Adrenal gland (tissue), 12 donors: ENCODE data around the gene ADAMTS16. TPM values are rescaled to one million over a fixed set of nuclear protein-coding genes. Genes with fewer than 3 reads are reported as not detected.

Experiments used
- DNase-seq, 7 donors: peaks; one replicate each; pipeline ENCODE4 v3.0.0-alpha.2; 2019 to 2020
- H3K27ac ChIP-seq, 5 donors: fragments of 200-600 bp; sonication (generic) in 4 of 5; 1 replicate in 3 of 5; 2 replicates in 2 of 5; pipeline versions ENCODE4 v1.5.1 to v1.8.0; 2016 to 2020; ENCODE audit warnings: mild to moderate bottlenecking in 1 of 5
- H3K27me3 ChIP-seq: fragments of 200-600 bp; 2 replicates; pipeline ENCODE4 v1.8.0; 2021
- H3K36me3 ChIP-seq, 2 donors: fragments of 200-600 bp; replicated peaks in 1 of 2; 1 replicate in 1 of 2; 2 replicates in 1 of 2; pipeline versions ENCODE4 v1.5.1 to v1.8.0; 2018 to 2022
- H3K4me1 ChIP-seq, 2 donors: fragments of 200-600 bp; replicated peaks in 1 of 2; 1 replicate in 1 of 2; 2 replicates in 1 of 2; pipeline versions ENCODE4 v1.5.1 to v1.8.0; 2018 to 2021
- H3K4me3 ChIP-seq, 4 donors: fragments of 200-600 bp; sonication (generic) in 3 of 4; one replicate each; pipeline ENCODE4 v1.5.1; 2016 to 2018
- H3K9me3 ChIP-seq, 3 donors: fragments of 200-600 bp; sonication (generic) in 1 of 3; replicated peaks in 1 of 3; 1 replicate in 2 of 3; 2 replicates in 1 of 3; pipeline versions ENCODE4 v1.5.1 to v1.8.0; 2016 to 2021
- CTCF ChIP-seq, 6 experiments: fragments of 450-650 bp in 4 of 6; fragments of 200-600 bp in 2 of 6; sonication (generic) in 1 of 6; IDR thresholded peaks; 1 replicate in 5 of 6; 2 replicates in 1 of 6; pipeline versions ENCODE4 v1.5.1 to v1.8.0; 2016 to 2021; ENCODE audit warnings: antibody characterized with exemption in 6 of 6, mild to moderate bottlenecking in 2 of 6, moderate library complexity in 1 of 6
- POLR2A ChIP-seq, 2 donors: fragments of 450-650 bp; IDR thresholded peaks; one replicate each; pipeline ENCODE4 v1.6.1; 2017; ENCODE audit warnings: antibody characterized with exemption in 2 of 2, mild to moderate bottlenecking in 2 of 2, moderate library complexity in 1 of 2
- WGBS, 4 donors: extraction: QIAGEN DNeasy Blood & Tissue Kit in 2 of 4; methylation state at CpG; one replicate each; pipeline versions ENCODE4 v1.1.5 to v1.1.7; 2013 to 2017; 5-methylcytosine and 5-hydroxymethylcytosine counted together
- intact Hi-C, 2 donors: fragments of 100-400 bp; cut with DNase I; formaldehyde crosslinking; loops; one replicate each; pipeline versions ENCODE4 v1.14.1 to v1.15.0; 2022 to 2023
- polyA plus RNA-seq, 3 donors: library from polyadenylated mRNA; stranded (reverse); fragments of 200-250 nt in 2 of 3; fragments of 350-450 nt in 1 of 3; fragmentation: Illumina TruSeq in 1 of 3; extraction: RNeasy Lipid Tissue Mini Kit (QIAGEN cat#74804) in 1 of 3; gene quantifications; one replicate each; pipeline ENCODE4 v1.2.3, GENCODE V29; 2013 to 2014
- total RNA-seq, 9 donors: library from RNA; depleted of rRNA in 4 of 9; stranded (reverse); fragments of >200 nt in 4 of 9; fragments of 120-200 nt in 1 of 9; fragmentation: NEBNext Ultra II Directional in 1 of 9; extraction: Animal tissue kit (Norgen Biotek cat#: 25700) in 1 of 9; gene quantifications; one replicate each; pipeline versions ENCODE4 v1.1.0 to v1.2.4, GENCODE V29; 2013 to 2023
- donor health status: healthy with polysubstance abuse.
- donor health status: Bipolar disorder and iron deficiency.
- donor health status: DM: yes; HTN: yes; CAD: no.
- donor health status: DM: no; HTN: no; CAD: no.
- donor health status: DM: no; HTN: no; CAD: no.
- donor health status: DM: yes; HTN: yes; CAD: no.

Gene ADAMTS16
- total and polyA plus RNA-seq, 12 donors, result 0.07 to 3.7 (median 0.19) TPM; not detected in 8

- intact Hi-C loops, result no loop called here
- Histone ChIP-seq H3K4me3 (no peak overlapping the region), H3K9me3 (no peaks in the 10 kb centered on the region), H3K36me3 (no peaks in the 10 kb centered on the region), H3K27me3 (no peaks in the 10 kb centered on the region), H3K27ac (no peak overlapping the region), H3K4me1 (no peaks in the 10 kb centered on the region)
- no peak for DNase-seq
- TF ChIP-seq CTCF (IDR thresholded peaks at IDR 0.05), result no peak
- TF ChIP-seq POLR2A (IDR thresholded peaks at IDR 0.05), result no peak
- 67 to 70% (median 69%) methylated on average over 10 of the region's 10 CpGs for whole genome bisulfite sequencing, 4 donors
These were observed 220.9 kb downstream of the ADAMTS16 start for GRCh38 chr5:5360941-5361520.

- no peaks in the 10 kb centered on the region for H3K4me1 ChIP-seq
- no peak overlapping the region for H3K4me3 ChIP-seq
- intact Hi-C loops, result no loop called here
- no peak overlapping the region for H3K27ac ChIP-seq
- H3K36me3 ChIP-seq, result no peaks in the 10 kb centered on the region
- no peaks in the 10 kb centered on the region for H3K9me3 ChIP-seq
- no peak for DNase-seq
- 69 to 90% (median 86%) methylated on average over 3 of the region's 3 CpGs for WGBS, 4 donors
- H3K27me3 ChIP-seq, result no peaks in the 10 kb centered on the region
- no peak for TF ChIP-seq CTCF (IDR thresholded peaks at IDR 0.05)
- TF ChIP-seq POLR2A (IDR thresholded peaks at IDR 0.05), result no peak
These were observed 222.9 kb downstream of the ADAMTS16 start for GRCh38 chr5:5363045-5363444.

- Histone ChIP-seq H3K4me1 (no peaks in the 10 kb centered on the region), H3K27ac (no peak overlapping the region), H3K27me3 (no peaks in the 10 kb centered on the region), H3K36me3 (no peaks in the 10 kb centered on the region), H3K9me3 (no peaks in the 10 kb centered on the region), H3K4me3 (no peak overlapping the region)
- TF ChIP-seq CTCF (IDR thresholded peaks at IDR 0.05), result no peak
- no peak for TF ChIP-seq POLR2A (IDR thresholded peaks at IDR 0.05)
- DNase-seq, result no peak
- WGBS, 4 donors, result 88 to 95% (median 92%) methylated on average over 7 of the region's 7 CpGs
- intact Hi-C loops, result no loop called here
These were observed 224.8 kb downstream of the ADAMTS16 start for GRCh38 chr5:5364932-5365331.

GRCh38 chr5:5367739-5368138, 227.6 kb downstream of the ADAMTS16 start:
- Histone ChIP-seq H3K4me3 (no peak overlapping the region), H3K27me3 (no peaks in the 10 kb centered on the region), H3K9me3 (no peaks in the 10 kb centered on the region), H3K27ac (no peak overlapping the region), H3K4me1 (no peaks in the 10 kb centered on the region), H3K36me3 (no peaks in the 10 kb centered on the region)
- TF ChIP-seq POLR2A (IDR thresholded peaks at IDR 0.05), result no peak
- no peak for TF ChIP-seq CTCF (IDR thresholded peaks at IDR 0.05)
- WGBS, 4 donors, result 81 to 95% (median 87%) methylated on average over 1 of the region's 1 CpG
- no peak for DNase-seq
- intact Hi-C loops, result no loop called here
